Osteocyte (in vitro differentiated cells): Measurements from ENCODE around the gene GPR137C. TPM values are rescaled to one million over a fixed set of nuclear protein-coding genes. Genes with fewer than 3 reads are reported as not detected.

Source experiments
- DNase-seq: peaks from one replicate; pipeline ENCODE4 v3.0.0; 2021; ENCODE audit warnings: mixed read lengths; ENCODE audit not compliant: unreplicated experiment; ENCODE audit errors: extremely low spot score
- H3K27ac Mint-ChIP-seq: one replicate; pipeline ENCODE4 v1.8.0; 2021; ENCODE audit warnings: mild to moderate bottlenecking, mixed read lengths; ENCODE audit not compliant: unreplicated experiment
- H3K27me3 Mint-ChIP-seq: one replicate; pipeline ENCODE4 v1.8.0; 2021; ENCODE audit warnings: mixed read lengths; ENCODE audit not compliant: unreplicated experiment
- H3K36me3 Mint-ChIP-seq: one replicate; pipeline ENCODE4 v1.8.0; 2021; ENCODE audit warnings: mixed read lengths; ENCODE audit not compliant: unreplicated experiment
- H3K4me1 Mint-ChIP-seq: one replicate; pipeline ENCODE4 v1.8.0; 2021; ENCODE audit warnings: mixed read lengths; ENCODE audit not compliant: unreplicated experiment
- H3K4me3 Mint-ChIP-seq: one replicate; pipeline ENCODE4 v1.8.0; 2021; ENCODE audit warnings: mild to moderate bottlenecking, moderate library complexity, mixed read lengths; ENCODE audit not compliant: unreplicated experiment
- H3K9me3 Mint-ChIP-seq: one replicate; pipeline ENCODE4 v1.8.0; 2021; ENCODE audit warnings: mixed read lengths; ENCODE audit not compliant: unreplicated experiment
- CTCF ChIP-seq: fragments of 200-600 bp; sonication (generic); IDR thresholded peaks from 2 replicates; pipeline ENCODE4 v1.5.0; 2021; ENCODE audit warnings: antibody characterized with exemption, mild to moderate bottlenecking, moderate library complexity
- total RNA-seq: library from RNA; stranded (reverse); gene quantifications from 2 replicates; pipeline ENCODE4 v1.2.1, GENCODE V29; 2021

GPR137C gene
- total RNA-seq, 1 donor from 2014 or later, result 2.2 TPM

GRCh38 chr14:52590318-52590717 is 37.7 kb downstream of the GPR137C start:
- H3K36me3 Mint-ChIP-seq, result peaks cover 2% of the 10 kb centered on the region
- no peak overlapping the region for H3K27ac Mint-ChIP-seq
- no peaks in the 10 kb centered on the region for H3K4me1 Mint-ChIP-seq

GRCh38 chr14:52596320-52596719 is 43.7 kb downstream of the GPR137C start:
- DNase-seq, result no peak
- no peak for TF ChIP-seq CTCF
- peaks cover 16% of the 10 kb centered on the region for H3K9me3 Mint-ChIP-seq
- H3K36me3 Mint-ChIP-seq, result peaks cover 2% of the 10 kb centered on the region
- no peaks in the 10 kb centered on the region for H3K4me1 Mint-ChIP-seq
- H3K4me3 Mint-ChIP-seq, result no peak overlapping the region
- H3K27me3 Mint-ChIP-seq, result no peaks in the 10 kb centered on the region
- no peak overlapping the region for H3K27ac Mint-ChIP-seq

More at GRCh38 chr14:52590318-52590717, 37.7 kb downstream of the GPR137C start:
- Mint-ChIP-seq H3K4me3 (no peak overlapping the region), H3K27me3 (no peaks in the 10 kb centered on the region), H3K9me3 (peaks cover 13% of the 10 kb centered on the region)
- TF ChIP-seq CTCF, result no peak
- no peak for DNase-seq

DNA sequence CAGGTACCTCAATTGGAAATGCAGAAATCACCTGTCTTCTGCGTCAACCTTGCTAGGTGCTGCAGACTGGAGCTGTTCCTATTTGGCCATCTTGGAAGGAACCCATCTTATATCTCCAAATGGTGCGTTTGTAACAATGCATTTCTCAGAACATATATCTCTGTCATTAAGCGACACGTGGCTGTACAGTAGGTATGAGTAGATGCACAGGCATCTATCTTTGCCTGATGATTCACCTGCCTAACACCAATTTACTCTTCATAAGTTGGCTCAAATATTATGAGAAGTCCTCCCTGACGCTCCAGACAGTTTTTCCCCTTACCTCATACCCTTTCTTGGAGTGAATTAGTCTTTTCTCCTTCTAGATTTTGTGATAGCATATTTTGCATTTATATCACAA is 44.2 kb downstream of the GPR137C start:
- H3K27ac Mint-ChIP-seq, result no peak overlapping the region
- peaks cover 16% of the 10 kb centered on the region for H3K9me3 Mint-ChIP-seq
- no peak for DNase-seq
- peaks cover 2% of the 10 kb centered on the region for H3K36me3 Mint-ChIP-seq
- TF ChIP-seq CTCF, result no peak
- H3K4me3 Mint-ChIP-seq, result no peak overlapping the region
- no peaks in the 10 kb centered on the region for H3K4me1 Mint-ChIP-seq
- H3K27me3 Mint-ChIP-seq, result no peaks in the 10 kb centered on the region

GRCh38 chr14:52598568-52598967 is 45.9 kb downstream of the GPR137C start:
- Mint-ChIP-seq H3K9me3 (peaks cover 6% of the 10 kb centered on the region), H3K4me1 (no peaks in the 10 kb centered on the region), H3K27ac (no peak overlapping the region), H3K4me3 (no peak overlapping the region), H3K27me3 (no peaks in the 10 kb centered on the region), H3K36me3 (peaks cover 2% of the 10 kb centered on the region)
- no peak for TF ChIP-seq CTCF
- DNase-seq, result no peak

GRCh38 chr14:52599974-52600373 is 47.3 kb downstream of the GPR137C start:
- no peak overlapping the region for H3K27ac Mint-ChIP-seq
- no peak for TF ChIP-seq CTCF
- no peak overlapping the region for H3K4me3 Mint-ChIP-seq
- no peak for DNase-seq
- H3K27me3 Mint-ChIP-seq, result no peaks in the 10 kb centered on the region
- peaks cover 15% of the 10 kb centered on the region for H3K9me3 Mint-ChIP-seq
- no peaks in the 10 kb centered on the region for H3K4me1 Mint-ChIP-seq
- H3K36me3 Mint-ChIP-seq, result peaks cover 8% of the 10 kb centered on the region
